ENCODE measurements around the gene IRX4. TPM values are rescaled to one million over a fixed set of nuclear protein-coding genes. Genes with fewer than 3 reads are reported as not detected.

IRX4 gene
- total and polyA plus RNA-seq, 2 experiments from 2014 or later, result 208 to 308 TPM

DNA sequence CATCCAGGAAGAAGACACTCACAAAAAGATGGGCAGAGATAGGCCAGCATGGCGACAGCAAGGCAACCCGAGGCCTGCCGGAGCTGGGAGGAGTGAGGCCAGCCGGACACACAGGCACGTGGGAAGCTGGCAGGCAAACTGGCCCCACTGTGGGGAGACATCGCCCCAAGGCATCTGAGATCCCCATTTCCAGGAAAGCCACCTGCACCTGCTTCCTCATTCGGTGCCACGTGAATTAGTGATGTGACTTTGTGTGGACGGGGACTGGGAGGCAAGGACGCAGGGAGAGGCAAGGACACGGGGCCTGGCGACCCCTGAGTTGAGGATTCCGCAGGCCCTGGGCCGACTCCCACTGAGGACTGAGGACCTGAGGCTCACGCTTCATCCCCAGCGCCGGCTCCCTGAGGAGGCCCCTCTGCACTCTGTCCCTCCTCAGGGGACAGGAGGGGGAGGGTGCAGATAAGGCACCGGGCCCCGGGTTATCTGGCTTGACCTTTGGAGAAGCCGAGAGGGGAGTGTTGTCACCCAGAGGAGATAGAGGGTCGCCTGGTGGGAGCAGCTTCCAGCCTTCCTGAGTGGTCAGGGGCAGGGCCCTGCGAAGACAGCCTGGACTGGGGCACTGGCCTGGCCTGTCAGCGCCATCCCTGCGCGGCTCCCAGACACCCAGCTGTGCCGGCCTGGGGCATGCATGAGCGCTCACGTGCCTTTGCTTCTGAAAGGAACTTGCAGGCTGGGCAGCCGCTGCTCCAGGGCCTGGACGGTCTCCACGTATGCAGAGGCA lies 41.8 kb downstream of the IRX4 start:
- Histone ChIP-seq H3K27ac (peak overlapping the region; percentile 100), H3K4me1 (ENCODE audit: low read depth) (peaks cover 57% of the 10 kb centered on the region), H3K27me3 (no peaks in the 10 kb centered on the region), H3K4me3 (no peak overlapping the region), H3K36me3 (no peaks in the 10 kb centered on the region), H3K9me3 (ENCODE audit: low read depth) (no peaks in the 10 kb centered on the region)
- DNase-seq (ENCODE audit: low read depth in 1 of 2, low spot score in 1 of 2), result peak; percentile 8 to 98
- TF ChIP-seq, protein P1, sequence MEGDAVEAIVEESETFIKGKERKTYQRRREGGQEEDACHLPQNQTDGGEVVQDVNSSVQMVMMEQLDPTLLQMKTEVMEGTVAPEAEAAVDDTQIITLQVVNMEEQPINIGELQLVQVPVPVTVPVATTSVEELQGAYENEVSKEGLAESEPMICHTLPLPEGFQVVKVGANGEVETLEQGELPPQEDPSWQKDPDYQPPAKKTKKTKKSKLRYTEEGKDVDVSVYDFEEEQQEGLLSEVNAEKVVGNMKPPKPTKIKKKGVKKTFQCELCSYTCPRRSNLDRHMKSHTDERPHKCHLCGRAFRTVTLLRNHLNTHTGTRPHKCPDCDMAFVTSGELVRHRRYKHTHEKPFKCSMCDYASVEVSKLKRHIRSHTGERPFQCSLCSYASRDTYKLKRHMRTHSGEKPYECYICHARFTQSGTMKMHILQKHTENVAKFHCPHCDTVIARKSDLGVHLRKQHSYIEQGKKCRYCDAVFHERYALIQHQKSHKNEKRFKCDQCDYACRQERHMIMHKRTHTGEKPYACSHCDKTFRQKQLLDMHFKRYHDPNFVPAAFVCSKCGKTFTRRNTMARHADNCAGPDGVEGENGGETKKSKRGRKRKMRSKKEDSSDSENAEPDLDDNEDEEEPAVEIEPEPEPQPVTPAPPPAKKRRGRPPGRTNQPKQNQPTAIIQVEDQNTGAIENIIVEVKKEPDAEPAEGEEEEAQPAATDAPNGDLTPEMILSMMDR (IDR thresholded peaks at IDR 0.05; ENCODE audit: low read depth, low read length), result no peak

DNA sequence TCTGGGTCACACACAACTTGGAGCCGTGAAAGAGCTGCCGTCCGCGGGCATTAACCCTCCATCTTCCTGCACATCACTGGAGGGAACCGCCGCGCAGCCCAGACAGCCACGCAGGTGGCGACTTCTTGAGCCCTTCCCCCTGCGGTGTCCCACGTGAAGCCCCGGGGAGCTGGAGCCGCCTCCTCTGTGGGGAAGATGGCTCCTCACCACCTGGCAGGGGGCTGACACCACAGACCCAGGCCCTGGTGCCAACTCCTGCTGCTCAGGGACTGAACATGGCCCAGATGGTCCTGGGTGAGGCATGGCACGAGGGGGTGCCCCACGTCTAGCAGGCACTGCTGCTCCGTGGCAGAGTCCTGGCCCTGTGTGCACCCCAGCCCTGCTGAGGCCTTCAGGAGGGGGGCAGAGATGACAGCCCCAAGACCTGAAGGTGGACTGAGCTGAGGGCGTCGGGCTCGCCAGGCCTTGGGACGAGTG lies 42.6 kb downstream of the IRX4 start:
- no peak for DNase-seq (ENCODE audit: low read depth in 1 of 2, low spot score in 1 of 2)
- H3K4me1 ChIP-seq (ENCODE audit: low read depth), result peaks cover 65% of the 10 kb centered on the region
- no peaks in the 10 kb centered on the region for H3K36me3 ChIP-seq
- no peaks in the 10 kb centered on the region for H3K9me3 ChIP-seq (ENCODE audit: low read depth)
- H3K27ac ChIP-seq, result peak overlapping the region; percentile 100
- TF ChIP-seq, protein P1 (IDR thresholded peaks at IDR 0.05; ENCODE audit: low read depth, low read length), result no peak
- H3K4me3 ChIP-seq, result no peak overlapping the region
- no peaks in the 10 kb centered on the region for H3K27me3 ChIP-seq

DNA sequence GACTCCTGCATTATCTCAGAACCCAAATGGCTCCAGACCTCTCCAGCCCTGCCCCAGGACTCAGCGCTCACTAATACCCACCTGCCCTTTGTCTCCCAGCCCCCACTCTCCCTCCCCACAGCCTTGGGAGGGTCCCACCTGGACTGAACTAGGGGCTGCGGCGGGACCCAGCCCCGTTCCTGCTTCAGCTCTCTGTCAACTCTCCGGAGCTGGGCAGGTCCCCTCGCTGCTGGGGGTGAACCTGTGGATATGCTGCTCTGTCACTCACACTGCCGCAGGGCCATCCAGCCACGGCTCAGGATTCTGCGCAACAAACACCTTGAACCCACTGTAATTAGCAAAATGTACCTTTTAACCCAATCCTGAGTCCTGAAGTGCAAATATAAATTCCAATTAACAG lies 44.7 kb downstream of the IRX4 start:
- Histone ChIP-seq H3K27ac (peak overlapping the region; percentile 100), H3K36me3 (no peaks in the 10 kb centered on the region), H3K27me3 (no peaks in the 10 kb centered on the region), H3K4me1 (ENCODE audit: low read depth) (peaks cover 80% of the 10 kb centered on the region), H3K9me3 (ENCODE audit: low read depth) (no peaks in the 10 kb centered on the region), H3K4me3 (no peak overlapping the region)
- TF ChIP-seq, protein P1 (IDR thresholded peaks at IDR 0.05; ENCODE audit: low read depth, low read length), result no peak
- no peak for DNase-seq (ENCODE audit: low read depth in 1 of 2, low spot score in 1 of 2)

DNA sequence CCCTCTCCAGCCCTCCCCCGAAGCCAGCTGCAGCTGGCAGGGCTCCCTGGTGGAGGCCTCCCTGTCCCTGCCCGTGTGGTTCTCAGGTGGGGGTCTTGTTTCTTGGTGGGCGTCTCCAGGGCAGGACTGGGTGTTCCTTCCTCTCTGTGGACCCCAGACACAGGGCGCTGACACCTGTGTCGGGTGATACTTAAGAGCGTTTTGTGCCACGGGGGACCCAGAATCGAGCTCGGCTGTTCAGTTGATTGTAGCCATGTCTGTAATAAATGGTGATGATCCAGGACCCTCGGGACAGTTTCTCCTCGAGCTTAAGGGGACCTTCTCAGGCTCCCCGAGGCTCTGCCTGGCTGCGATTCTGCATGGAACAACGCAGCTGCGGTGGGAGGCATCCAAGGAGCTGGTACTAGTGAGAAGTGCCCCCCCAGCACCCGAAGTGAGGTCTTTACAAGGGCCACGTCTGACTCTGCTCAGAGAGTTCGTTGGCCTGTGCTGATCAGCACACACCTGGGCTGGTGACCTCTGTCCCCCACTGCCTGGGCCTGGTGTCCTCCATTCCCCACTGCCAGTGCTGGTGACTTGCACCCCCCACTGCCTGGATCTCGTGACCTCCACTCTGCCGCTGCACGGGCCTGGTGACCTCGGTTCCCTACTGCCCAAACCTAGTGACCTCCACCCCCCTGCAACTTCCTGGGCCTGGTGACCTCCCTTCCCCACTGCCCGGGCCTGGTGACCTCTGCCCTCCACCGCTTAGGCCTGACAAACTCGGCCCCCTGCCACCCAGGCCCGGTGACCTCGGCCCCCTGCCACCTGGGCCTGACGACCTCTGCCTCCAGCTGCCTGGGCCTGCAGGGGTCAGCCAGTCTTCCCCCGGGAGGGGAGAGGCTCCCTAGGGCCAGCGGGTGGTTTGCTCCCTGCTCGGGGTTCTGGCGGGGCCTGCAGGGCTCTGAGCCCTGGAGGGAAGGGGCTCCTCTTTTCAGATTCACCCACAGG lies 45.5 kb downstream of the IRX4 start:
- no peak for DNase-seq (ENCODE audit: low read depth in 1 of 2, low spot score in 1 of 2)
- no peak overlapping the region for H3K4me3 ChIP-seq
- H3K9me3 ChIP-seq (ENCODE audit: low read depth), result no peaks in the 10 kb centered on the region
- TF ChIP-seq, protein P1 (IDR thresholded peaks at IDR 0.05; ENCODE audit: low read depth, low read length), result no peak
- H3K4me1 ChIP-seq (ENCODE audit: low read depth), result peaks cover 81% of the 10 kb centered on the region
- H3K27me3 ChIP-seq, result no peaks in the 10 kb centered on the region
- H3K36me3 ChIP-seq, result no peaks in the 10 kb centered on the region
- H3K27ac ChIP-seq, result peak overlapping the region; percentile 100

GRCh38 chr5:1836176-1836890 lies 46.4 kb downstream of the IRX4 start:
- H3K27ac ChIP-seq, result peak overlapping the region; percentile 100
- H3K36me3 ChIP-seq, result no peaks in the 10 kb centered on the region
- peaks cover 80% of the 10 kb centered on the region for H3K4me1 ChIP-seq (ENCODE audit: low read depth)
- H3K4me3 ChIP-seq, result no peak overlapping the region
- peak in 1 of 2 donors; percentile 89 for DNase-seq (ENCODE audit: low read depth in 1 of 2, low spot score in 1 of 2)
- no peaks in the 10 kb centered on the region for H3K27me3 ChIP-seq
- H3K9me3 ChIP-seq (ENCODE audit: low read depth), result no peaks in the 10 kb centered on the region
- TF ChIP-seq, protein P1 (IDR thresholded peaks at IDR 0.05; ENCODE audit: low read depth, low read length), result no peak
